K562 (cell line): ENCODE measurements around the gene MINPP1. TPM values are rescaled to one million over a fixed set of nuclear protein-coding genes. Genes with fewer than 3 reads are reported as not detected.

ENCODE experiments used
- CTBP1 ChIP-seq: fragments of 450-650 bp; IDR thresholded peaks from 2 replicates; pipeline ENCODE4 v1.6.1; 2016; ENCODE audit warnings: borderline replicate concordance
- DNMT1 ChIP-seq: fragments of 450-650 bp; IDR thresholded peaks from 2 replicates; pipeline ENCODE4 v1.6.1; 2016; ENCODE audit warnings: antibody characterized with exemption, mild to moderate bottlenecking
- EHMT2 ChIP-seq: fragments of 450-650 bp; IDR thresholded peaks from 2 replicates; pipeline ENCODE4 v1.6.1; 2018; ENCODE audit warnings: antibody characterized with exemption
- ETV5 ChIP-seq: sonication (generic); formaldehyde crosslinking; IDR thresholded peaks from 2 replicates; pipeline ENCODE4 v1.4.0; 2020; ENCODE audit warnings: low read depth, mild to moderate bottlenecking, missing genetic modification reagents
- LCOR ChIP-seq: sonication (generic); formaldehyde crosslinking; IDR thresholded peaks from 2 replicates; pipeline ENCODE4 v1.8.0; 2022; ENCODE audit warnings: mild to moderate bottlenecking, missing genetic modification reagents
- MAFG ChIP-seq: fragments of 450-650 bp; conservative IDR thresholded peaks from 2 replicates; pipeline ENCODE4 v1.6.1; 2016; ENCODE audit warnings: missing genetic modification characterization, missing compliant biosample characterization
- MEIS2 ChIP-seq: fragments of 450-650 bp; IDR thresholded peaks from 2 replicates; pipeline ENCODE4 v1.6.1; 2014; ENCODE audit warnings: mild to moderate bottlenecking; ENCODE audit not compliant: partially characterized antibody
- NUFIP1 ChIP-seq: fragments of 450-650 bp; IDR thresholded peaks from 2 replicates; pipeline ENCODE4 v1.6.1; 2018; ENCODE audit not compliant: partially characterized antibody
- PHTF2 ChIP-seq: fragments of 250-450 bp; sonication (Bioruptor Pico); IDR thresholded peaks from 2 replicates; pipeline ENCODE4 v1.5.0; 2021; ENCODE audit warnings: mild to moderate bottlenecking
- SMARCA5 ChIP-seq: fragments of 450-650 bp; IDR thresholded peaks from 2 replicates; pipeline ENCODE4 v1.6.1; 2016
- TSC22D4 ChIP-seq: fragments of 450-650 bp; IDR thresholded peaks from 2 replicates; pipeline ENCODE4 v1.6.1; 2016; ENCODE audit warnings: missing genetic modification characterization, missing biosample characterization, control low read depth
- ZNF217 ChIP-seq: sonication (generic); formaldehyde crosslinking; IDR thresholded peaks from 2 replicates; pipeline ENCODE4 v1.8.0; 2022; ENCODE audit warnings: mild to moderate bottlenecking, missing genetic modification reagents
- ZNF239 ChIP-seq: fragments of 250-450 bp; sonication (Bioruptor Pico); IDR thresholded peaks from 2 replicates; pipeline ENCODE4 v1.4.0; 2020; ENCODE audit warnings: mild to moderate bottlenecking
- ZNF316 ChIP-seq: fragments of 450-650 bp; IDR thresholded peaks from 2 replicates; pipeline ENCODE4 v1.6.1; 2016
- polyA plus RNA-seq, 8 experiments: library from polyadenylated mRNA; depleted of rRNA in 4 of 8; stranded (reverse) in 5 of 8; unstranded in 3 of 8; fragments of >200 nt; fragmentation: Nextera tagmentation in 2 of 8; fragmentation: Illumina TruSeq in 1 of 8; extraction: Ambion mirVana in 2 of 8; extraction: Trizol in 1 of 8; gene quantifications; 2 replicates each; pipeline versions ENCODE4 v1.2.1 to v1.2.3, GENCODE V29; 2011 to 2014; ENCODE audit warnings: inconsistent platforms in 1 of 8, missing spikeins in 1 of 8
- total RNA-seq, 7 experiments: library from RNA; depleted of rRNA in 6 of 7; stranded (reverse); fragments of >200 nt in 6 of 7; fragmentation: Illumina TruSeq in 2 of 7; extraction: Trizol in 2 of 7; gene quantifications; 2 replicates each; pipeline versions ENCODE4 v1.2.1 to v1.2.3, GENCODE V29; 2011 to 2021; ENCODE audit warnings: low replicate concordance in 1 of 7
- TF ChIP-seq, protein P1 (sequence below): fragments of 250-450 bp; sonication (Bioruptor Pico); IDR thresholded peaks from 2 replicates; pipeline ENCODE4 v1.8.0; 2022; ENCODE audit warnings: moderate library complexity, mild to moderate bottlenecking, inconsistent platforms
- TF ChIP-seq, protein P2 (sequence below): fragments of 450-650 bp; formaldehyde crosslinking; IDR thresholded peaks from 2 replicates; pipeline ENCODE4 v1.4.0; 2022; ENCODE audit warnings: mild to moderate bottlenecking, moderate library complexity
- TF ChIP-seq, protein P3 (sequence below): fragments of 250-450 bp; sonication (Bioruptor Pico); IDR thresholded peaks from 2 replicates; pipeline ENCODE4 v1.8.0; 2021; ENCODE audit warnings: mild to moderate bottlenecking, moderate library complexity
- TF ChIP-seq, protein P4 (sequence below): fragments of 450-650 bp; IDR thresholded peaks from 2 replicates; pipeline ENCODE4 v1.6.1; 2016; ENCODE audit warnings: borderline replicate concordance
- TF ChIP-seq, protein P5 (sequence below): fragments of 450-650 bp; IDR thresholded peaks from 2 replicates; pipeline ENCODE4 v1.6.1; 2016; ENCODE audit warnings: mild to moderate bottlenecking
- TF ChIP-seq, protein P6 (sequence below): sonication (generic); formaldehyde crosslinking; IDR thresholded peaks from 2 replicates; pipeline ENCODE4 v1.8.1; 2023; ENCODE audit warnings: mild to moderate bottlenecking, missing genetic modification reagents
- TF ChIP-seq, protein P7 (sequence below), 3 experiments: fragments of 200-800 bp in 1 of 3; sonication (Bioruptor generic) in 1 of 3; sonication (generic) in 1 of 3; formaldehyde crosslinking in 1 of 3; IDR thresholded peaks; 2 replicates each; pipeline versions ENCODE4 v1.6.1 to v1.8.0; 2016 to 2022; ENCODE audit warnings: mild to moderate bottlenecking in 2 of 3, missing compliant biosample characterization in 2 of 3, missing genetic modification characterization in 2 of 3, missing genetic modification reagents in 1 of 3

Gene MINPP1
- total and polyA plus RNA-seq, 9 of the 15 experiments (the other 6 are each of a cell fraction or from before 2014, with no cell fraction given) = 11.5 to 44.5 (median 27.1) TPM

DNA sequence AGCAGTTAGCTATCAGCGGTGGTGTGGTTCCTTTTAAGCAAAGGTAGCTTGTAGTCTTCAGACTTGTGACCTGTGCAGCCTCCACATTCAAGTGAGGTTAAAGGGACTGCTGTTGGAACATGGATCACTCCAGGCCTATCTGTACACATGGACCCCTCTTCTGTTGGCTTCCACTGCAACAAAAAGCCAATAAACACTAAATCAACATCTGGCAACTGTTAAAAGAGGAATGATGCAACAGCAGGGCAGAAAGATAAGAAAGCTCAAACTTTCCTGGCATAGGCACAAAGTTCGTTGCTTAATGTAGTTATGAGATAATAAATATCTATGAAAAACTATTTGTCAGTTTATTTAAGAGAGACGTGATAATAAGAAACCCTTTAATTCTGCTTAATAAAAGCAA, 4.0 kb upstream of the MINPP1 start (continued):
- TF ChIP-seq, protein P1, sequence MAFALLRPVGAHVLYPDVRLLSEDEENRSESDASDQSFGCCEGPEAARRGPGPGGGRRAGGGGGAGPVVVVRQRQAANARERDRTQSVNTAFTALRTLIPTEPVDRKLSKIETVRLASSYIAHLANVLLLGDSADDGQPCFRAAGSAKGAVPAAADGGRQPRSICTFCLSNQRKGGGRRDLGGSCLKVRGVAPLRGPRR (CRISPR knock-in tag) = no peak
- TF ChIP-seq, protein P2, sequence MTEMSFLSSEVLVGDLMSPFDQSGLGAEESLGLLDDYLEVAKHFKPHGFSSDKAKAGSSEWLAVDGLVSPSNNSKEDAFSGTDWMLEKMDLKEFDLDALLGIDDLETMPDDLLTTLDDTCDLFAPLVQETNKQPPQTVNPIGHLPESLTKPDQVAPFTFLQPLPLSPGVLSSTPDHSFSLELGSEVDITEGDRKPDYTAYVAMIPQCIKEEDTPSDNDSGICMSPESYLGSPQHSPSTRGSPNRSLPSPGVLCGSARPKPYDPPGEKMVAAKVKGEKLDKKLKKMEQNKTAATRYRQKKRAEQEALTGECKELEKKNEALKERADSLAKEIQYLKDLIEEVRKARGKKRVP (CRISPR knock-in tag) = peak; percentile 96
- TF ChIP-seq EHMT2 = peak; percentile 70
- TF ChIP-seq, protein P3, sequence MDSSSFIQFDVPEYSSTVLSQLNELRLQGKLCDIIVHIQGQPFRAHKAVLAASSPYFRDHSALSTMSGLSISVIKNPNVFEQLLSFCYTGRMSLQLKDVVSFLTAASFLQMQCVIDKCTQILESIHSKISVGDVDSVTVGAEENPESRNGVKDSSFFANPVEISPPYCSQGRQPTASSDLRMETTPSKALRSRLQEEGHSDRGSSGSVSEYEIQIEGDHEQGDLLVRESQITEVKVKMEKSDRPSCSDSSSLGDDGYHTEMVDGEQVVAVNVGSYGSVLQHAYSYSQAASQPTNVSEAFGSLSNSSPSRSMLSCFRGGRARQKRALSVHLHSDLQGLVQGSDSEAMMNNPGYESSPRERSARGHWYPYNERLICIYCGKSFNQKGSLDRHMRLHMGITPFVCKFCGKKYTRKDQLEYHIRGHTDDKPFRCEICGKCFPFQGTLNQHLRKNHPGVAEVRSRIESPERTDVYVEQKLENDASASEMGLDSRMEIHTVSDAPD (CRISPR knock-in tag) = no peak
- TF ChIP-seq, protein P4, sequence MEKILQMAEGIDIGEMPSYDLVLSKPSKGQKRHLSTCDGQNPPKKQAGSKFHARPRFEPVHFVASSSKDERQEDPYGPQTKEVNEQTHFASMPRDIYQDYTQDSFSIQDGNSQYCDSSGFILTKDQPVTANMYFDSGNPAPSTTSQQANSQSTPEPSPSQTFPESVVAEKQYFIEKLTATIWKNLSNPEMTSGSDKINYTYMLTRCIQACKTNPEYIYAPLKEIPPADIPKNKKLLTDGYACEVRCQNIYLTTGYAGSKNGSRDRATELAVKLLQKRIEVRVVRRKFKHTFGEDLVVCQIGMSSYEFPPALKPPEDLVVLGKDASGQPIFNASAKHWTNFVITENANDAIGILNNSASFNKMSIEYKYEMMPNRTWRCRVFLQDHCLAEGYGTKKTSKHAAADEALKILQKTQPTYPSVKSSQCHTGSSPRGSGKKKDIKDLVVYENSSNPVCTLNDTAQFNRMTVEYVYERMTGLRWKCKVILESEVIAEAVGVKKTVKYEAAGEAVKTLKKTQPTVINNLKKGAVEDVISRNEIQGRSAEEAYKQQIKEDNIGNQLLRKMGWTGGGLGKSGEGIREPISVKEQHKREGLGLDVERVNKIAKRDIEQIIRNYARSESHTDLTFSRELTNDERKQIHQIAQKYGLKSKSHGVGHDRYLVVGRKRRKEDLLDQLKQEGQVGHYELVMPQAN = no peak
- no peak for TF ChIP-seq NUFIP1
- TF ChIP-seq MEIS2 = peak; percentile 97
- TF ChIP-seq, protein P5, sequence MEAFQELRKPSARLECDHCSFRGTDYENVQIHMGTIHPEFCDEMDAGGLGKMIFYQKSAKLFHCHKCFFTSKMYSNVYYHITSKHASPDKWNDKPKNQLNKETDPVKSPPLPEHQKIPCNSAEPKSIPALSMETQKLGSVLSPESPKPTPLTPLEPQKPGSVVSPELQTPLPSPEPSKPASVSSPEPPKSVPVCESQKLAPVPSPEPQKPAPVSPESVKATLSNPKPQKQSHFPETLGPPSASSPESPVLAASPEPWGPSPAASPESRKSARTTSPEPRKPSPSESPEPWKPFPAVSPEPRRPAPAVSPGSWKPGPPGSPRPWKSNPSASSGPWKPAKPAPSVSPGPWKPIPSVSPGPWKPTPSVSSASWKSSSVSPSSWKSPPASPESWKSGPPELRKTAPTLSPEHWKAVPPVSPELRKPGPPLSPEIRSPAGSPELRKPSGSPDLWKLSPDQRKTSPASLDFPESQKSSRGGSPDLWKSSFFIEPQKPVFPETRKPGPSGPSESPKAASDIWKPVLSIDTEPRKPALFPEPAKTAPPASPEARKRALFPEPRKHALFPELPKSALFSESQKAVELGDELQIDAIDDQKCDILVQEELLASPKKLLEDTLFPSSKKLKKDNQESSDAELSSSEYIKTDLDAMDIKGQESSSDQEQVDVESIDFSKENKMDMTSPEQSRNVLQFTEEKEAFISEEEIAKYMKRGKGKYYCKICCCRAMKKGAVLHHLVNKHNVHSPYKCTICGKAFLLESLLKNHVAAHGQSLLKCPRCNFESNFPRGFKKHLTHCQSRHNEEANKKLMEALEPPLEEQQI = 0 out of 2 replicates have a peak, but pooled peaks have one; percentile 57
- no peak for TF ChIP-seq DNMT1
- peak; percentile 18; the same call in 1 of the 2 replicates for TF ChIP-seq CTBP1
- TF ChIP-seq, protein P6, sequence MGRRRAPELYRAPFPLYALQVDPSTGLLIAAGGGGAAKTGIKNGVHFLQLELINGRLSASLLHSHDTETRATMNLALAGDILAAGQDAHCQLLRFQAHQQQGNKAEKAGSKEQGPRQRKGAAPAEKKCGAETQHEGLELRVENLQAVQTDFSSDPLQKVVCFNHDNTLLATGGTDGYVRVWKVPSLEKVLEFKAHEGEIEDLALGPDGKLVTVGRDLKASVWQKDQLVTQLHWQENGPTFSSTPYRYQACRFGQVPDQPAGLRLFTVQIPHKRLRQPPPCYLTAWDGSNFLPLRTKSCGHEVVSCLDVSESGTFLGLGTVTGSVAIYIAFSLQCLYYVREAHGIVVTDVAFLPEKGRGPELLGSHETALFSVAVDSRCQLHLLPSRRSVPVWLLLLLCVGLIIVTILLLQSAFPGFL = no peak
- TF ChIP-seq ZNF239 = no peak
- no peak for TF ChIP-seq PHTF2 (CRISPR knock-in tag)
- no peak for TF ChIP-seq ZNF217 (CRISPR knock-in tag)
- no peak for TF ChIP-seq ETV5 (CRISPR knock-in tag)
- no peak for TF ChIP-seq TSC22D4 (tag)
- TF ChIP-seq LCOR (CRISPR knock-in tag) = no peak
- TF ChIP-seq, protein P7, sequence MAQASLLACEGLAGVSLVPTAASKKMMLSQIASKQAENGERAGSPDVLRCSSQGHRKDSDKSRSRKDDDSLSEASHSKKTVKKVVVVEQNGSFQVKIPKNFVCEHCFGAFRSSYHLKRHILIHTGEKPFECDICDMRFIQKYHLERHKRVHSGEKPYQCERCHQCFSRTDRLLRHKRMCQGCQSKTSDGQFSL (CRISPR knock-in tag; IDR thresholded peaks at IDR 0.05) = no peak
- TF ChIP-seq, protein P7 (tag; IDR thresholded peaks at IDR 0.05) = no peak
- TF ChIP-seq SMARCA5 = no peak
- TF ChIP-seq ZNF316 = no peak
- no peak for TF ChIP-seq MAFG (tag)
